ENCODE data around the gene CLEC16A.

The CLEC16A gene

DNA sequence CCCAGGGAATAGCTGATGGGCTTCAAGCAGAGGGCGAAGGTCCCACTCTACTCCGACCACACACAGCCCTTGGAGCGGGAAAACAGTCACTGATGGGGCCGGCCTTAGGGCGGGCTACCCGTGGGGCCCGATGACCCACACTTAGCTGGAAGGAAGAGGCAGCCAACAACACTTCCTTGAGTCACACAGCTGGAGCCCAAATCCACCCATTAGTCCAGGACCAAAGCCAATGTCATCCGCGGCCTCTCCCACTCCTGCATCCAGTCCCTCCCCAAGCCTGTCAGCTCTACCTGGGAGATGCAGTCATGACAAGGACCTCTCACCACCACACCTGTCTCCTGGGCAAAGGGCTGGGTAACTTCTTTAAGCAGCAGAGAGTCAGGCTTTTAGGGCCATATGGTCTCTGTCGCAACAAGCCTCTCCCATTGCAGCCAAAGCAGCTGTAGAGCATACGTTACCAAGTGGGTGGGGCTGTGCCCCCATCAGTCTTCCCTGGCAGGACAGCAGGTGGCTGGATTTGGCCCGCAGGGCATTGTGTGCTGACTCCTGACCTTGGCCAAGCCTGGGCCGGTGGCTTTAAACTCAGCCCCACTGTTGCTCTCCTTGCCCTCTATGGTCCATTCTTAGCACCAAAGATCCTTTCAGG is 200.9 kb downstream of the CLEC16A start:
- no peak for FAIRE-seq

DNA sequence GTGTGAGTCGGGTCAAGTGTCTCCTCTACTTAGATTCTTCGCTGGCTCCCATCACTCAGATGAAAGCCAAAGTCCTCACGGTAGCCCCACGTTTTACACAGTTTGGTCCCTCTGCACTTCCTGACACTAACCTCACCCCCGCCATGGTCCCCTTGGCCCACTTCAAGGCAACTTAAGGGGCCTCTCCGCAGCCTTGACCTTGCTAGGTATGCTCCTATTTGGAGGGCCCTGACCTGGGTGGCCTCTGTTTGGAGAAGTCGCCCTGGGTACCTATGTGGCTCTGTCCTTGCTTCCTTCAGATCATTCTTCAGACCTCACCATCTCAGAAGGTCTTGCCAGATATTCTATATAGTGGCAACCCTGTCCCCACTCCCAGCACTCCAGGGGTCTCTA is 201.5 kb downstream of the CLEC16A start:
- no peak for FAIRE-seq

DNA sequence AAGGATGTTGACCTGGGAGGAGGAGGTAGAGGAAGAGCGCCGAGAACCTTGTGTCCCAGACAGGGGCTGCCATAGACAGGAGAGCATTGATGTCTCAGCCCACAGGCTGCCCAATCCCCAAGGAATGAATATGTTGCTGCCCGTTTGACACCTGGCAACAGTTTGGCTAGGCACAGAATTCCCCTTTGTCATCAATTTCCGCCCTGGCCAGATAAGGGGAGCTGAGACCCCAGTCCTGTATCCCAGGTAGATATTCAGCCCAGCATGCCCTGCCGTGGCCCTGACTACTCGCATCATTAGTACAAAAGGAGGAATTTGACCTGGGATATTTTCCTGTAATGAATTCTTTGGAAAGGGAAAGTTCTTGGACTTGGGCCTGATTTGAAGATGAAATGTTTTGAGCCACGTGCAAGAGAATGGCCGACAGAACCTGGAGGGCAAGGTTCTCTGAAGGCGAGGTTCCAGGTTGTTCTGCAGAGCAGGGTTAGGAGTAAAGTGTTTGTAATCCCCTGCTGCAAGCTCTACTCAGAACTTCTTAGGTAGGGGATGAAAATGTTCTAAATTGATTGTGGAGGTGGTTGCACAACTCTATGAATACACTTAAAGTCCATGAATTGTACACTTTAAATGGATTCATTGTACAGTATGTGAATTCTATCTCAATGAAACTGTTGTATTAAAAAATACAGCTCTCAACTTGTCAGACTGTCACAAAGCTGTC is 202.8 kb downstream of the CLEC16A start:
- no peak for FAIRE-seq

GRCh38 chr16:11147754-11148444 is 203.5 kb downstream of the CLEC16A start:
- no peak for FAIRE-seq

- no peak for FAIRE-seq
Measured at GRCh38 chr16:11149011-11149616, 204.8 kb downstream of the CLEC16A start.

DNA sequence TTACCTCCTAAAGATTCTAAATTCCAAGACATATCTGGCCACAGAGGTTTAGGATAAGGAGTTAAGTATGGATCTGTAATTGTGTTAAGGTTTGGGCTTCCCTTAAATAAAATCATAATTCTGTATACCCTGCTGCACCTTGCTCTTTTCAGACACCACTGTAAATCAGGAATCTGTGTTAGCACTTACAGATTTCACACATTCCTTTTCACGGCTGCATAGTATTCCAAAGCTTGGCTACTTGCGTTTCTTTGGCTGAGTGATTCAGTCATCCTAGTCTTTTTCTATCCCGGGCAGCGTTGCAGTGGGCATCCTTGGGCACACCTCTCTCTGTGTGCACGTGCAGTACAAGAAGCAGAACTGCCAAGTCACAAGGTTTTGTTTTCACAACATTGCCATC is 205.8 kb downstream of the CLEC16A start:
- FAIRE-seq: no peak

GRCh38 chr16:11151156-11151884 is 207.0 kb downstream of the CLEC16A start:
- no peak for FAIRE-seq

DNA sequence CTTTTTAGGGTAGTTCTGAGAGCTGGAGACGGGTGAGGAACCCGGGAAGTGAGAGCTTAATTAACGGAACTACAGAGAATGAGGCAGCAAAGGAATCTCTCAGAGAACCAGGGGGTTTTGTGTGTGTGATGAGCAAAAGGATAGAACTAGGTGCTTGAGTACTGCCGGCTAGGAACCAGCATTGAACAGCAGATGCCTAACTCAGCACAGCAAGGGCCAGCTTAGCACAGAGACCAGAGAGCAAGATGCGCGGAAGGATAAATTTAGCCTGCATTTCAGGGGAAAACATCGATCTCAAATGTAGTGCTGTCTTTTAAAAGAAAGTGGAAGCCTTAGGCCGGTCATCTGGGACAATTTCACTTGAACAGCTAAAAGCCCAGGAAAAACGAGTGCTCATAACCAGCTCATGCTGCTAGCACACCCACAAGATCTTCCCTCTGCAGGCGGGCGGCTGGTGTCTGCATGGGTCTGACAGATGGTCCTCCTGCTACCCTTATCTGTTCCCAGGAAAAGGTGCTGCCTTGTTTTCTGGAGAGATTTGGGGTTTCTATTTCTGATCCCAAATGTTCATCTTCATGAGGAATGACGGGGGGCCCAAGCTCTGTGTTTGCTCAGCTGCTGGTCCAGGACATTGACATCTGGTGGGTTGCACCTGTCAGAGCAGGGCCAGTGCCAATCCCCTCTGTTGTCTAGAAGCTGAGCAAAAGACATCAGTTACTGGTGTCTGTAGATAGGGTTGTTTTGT is 207.7 kb downstream of the CLEC16A start:
- no peak for FAIRE-seq

GRCh38 chr16:11152677-11153331 is 208.4 kb downstream of the CLEC16A start:
- no peak for FAIRE-seq

GRCh38 chr16:11155284-11155806 is 211.0 kb downstream of the CLEC16A start:
- no peak for FAIRE-seq

DNA sequence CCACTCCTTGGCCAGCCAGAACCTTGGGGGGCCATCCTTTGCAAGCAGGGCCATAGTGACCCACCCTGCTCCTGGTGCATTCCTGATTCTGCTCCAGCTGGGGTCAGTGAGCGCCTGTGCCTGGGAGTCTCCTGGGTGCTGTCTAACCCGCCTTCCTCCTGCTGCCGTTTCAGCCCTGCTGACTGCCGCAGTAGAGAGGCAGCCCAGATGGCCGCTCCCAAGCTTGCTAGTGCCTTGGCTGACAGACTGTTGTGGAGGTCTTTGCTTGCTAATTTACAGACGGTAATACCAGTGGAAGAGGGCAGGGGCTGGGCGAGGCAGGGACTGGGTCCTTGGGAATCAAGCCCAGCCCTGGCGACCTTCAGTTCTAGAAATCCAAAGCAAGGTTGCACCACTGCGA is 212.0 kb downstream of the CLEC16A start:
- no peak for FAIRE-seq

DNA sequence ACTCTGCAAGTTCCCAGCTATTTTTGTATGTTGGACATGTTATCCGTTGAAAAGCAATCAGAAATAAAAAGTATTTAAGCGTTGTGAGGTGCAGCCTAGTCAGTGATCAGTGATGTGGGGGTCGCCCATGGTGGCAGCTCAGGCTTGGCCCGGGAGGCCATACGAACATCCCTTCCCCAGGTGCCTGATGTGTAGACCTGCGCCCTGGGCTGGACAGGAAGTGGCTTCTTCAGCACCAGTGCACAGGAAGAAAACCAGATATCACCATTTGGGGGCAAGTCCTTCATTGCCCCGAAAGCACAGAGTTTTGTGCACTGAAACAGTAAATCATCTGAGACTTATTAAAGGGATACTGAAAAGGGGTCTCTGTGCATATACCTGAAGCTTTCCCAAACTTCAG is 212.8 kb downstream of the CLEC16A start:
- no peak for FAIRE-seq

- no peak for FAIRE-seq
Measured at GRCh38 chr16:11158018-11158417, 213.7 kb downstream of the CLEC16A start.

DNA sequence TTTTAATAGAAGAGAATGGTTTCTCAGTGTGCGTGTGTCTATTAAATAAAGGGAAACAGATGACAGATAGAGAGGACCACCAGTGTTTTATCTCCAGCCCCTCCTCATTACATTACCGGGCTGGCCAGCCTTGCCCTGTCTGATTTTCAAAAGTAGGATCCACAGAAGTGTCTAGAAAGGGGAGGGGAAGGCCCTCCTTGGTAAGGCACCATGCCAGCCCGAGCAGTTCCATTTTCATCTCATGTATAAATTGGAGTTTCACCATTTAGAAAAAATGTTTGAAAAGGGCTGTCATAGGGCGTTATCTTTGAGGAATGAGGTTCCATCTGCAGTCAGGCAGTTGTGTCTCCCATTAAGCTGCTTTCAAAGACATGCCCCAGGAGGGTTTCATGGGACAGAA is 214.9 kb downstream of the CLEC16A start:
- no peak for FAIRE-seq

- no peak for FAIRE-seq
Measured at GRCh38 chr16:11160676-11161115, 216.3 kb downstream of the CLEC16A start.

- FAIRE-seq: no peak
Measured at GRCh38 chr16:11161439-11161838, 217.1 kb downstream of the CLEC16A start.

GRCh38 chr16:11161974-11162373 is 217.6 kb downstream of the CLEC16A start:
- no peak for FAIRE-seq

DNA sequence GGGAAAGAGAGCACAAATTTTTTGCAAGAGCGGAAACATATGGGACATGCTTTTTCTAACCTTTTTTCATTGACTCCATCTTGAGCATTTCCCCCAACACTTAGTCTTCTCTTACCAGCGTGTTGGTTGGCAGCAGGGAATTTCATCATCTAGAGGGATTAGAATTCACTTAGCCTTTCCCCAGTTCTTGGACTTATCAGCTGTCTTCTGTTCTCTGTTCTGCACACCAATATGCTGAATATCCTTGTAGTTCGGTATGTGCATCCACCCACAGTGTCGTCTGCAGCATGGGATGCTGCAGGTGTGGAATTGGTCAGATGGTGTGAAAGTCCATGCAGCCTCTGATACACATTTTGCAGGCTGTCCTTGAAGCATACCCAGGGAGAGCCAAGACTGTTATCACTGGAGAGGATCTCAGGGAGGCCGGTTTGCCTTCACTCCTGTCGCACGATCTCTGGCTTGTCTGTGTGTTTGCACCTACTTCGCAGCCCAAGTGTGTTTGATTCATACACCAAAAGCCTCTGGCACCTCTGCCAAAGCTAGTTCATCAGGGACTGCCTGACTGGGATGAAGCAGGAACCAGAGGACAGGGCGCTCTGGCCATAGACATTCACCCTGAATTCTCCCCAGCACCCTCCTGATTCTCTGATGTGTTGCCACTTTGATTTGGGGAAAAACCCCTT is 218.4 kb downstream of the CLEC16A start:
- no peak for FAIRE-seq

- FAIRE-seq: no peak
Measured at GRCh38 chr16:11163761-11164261, 219.4 kb downstream of the CLEC16A start.

DNA sequence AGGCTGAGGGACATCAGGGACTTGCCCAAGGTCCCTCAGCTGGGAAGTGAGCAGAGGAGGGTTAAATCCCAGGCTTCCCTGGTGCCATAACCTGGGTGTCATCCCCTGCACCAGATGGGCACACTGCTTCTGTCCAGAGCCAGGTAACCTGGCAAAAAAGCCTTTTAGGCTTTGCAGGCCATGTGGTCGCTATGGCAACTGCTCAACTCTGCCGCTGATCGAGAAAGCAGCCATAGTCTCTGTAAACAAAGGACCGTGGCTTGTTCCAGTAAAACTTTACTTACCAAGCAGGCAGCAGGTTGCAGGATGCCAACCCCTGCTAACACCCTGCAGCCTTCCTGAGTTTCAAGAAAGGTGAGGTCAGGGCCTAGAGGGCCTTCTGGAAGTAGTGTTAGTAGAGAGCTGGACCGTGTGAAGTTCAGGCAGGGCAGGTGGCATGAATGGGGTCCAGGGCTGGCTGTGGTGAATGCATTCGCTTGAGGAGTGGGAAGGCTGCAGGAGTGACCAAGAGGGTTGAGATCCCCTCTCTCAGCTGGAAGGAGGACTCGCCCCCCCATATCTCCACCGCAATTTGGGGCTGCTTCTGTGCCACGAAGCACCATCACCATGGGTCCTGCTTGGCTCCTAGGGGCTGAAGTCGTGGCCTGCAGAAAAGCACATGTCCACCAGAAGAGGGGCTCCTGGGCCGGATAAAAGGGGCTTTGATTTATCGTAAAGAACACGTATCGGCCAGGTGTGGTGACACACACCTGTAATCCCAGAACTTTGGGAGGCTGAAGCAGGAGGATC is 220.3 kb downstream of the CLEC16A start:
- FAIRE-seq: no peak

Measured in TTC549 (cell line).